HEK293T (cell line): ENCODE results near the gene MRPL27.
A peak's percentile ranks its signal among the peaks of the same experiment; 100 is the strongest.

Source experiments
- CTCF ChIA-PET: fragments of 350-600 bp; formaldehyde crosslinking; extraction: SDS; loops from one replicate; lab custom pipeline; 2021; ENCODE audit warnings: antibody characterized with exemption, inconsistent platforms; lab: Yijun Ruan, JAX
- POLR2A ChIA-PET: fragments of 350-600 bp; formaldehyde crosslinking; extraction: SDS; loops from one replicate; lab custom pipeline; 2020; ENCODE audit warnings: antibody characterized with exemption, inconsistent platforms; lab: Yijun Ruan, JAX
- DNase-seq: peaks from one replicate; pipeline ENCODE4 v3.0.0; 2012; ENCODE audit warnings: mixed read lengths; ENCODE audit errors: extremely low spot score
- ARNT ChIP-seq: fragments of 450-650 bp; IDR thresholded peaks from 2 replicates; pipeline ENCODE4 v1.6.1; 2017; ENCODE audit warnings: mild to moderate bottlenecking
- BHLHE40 ChIP-seq: fragments of 450-650 bp; IDR thresholded peaks from 2 replicates; pipeline ENCODE4 v1.6.1; 2016; ENCODE audit warnings: mild to moderate bottlenecking, moderate library complexity, borderline replicate concordance
- CTBP1 ChIP-seq: fragments of 450-650 bp; IDR thresholded peaks from 2 replicates; pipeline ENCODE4 v1.6.1; 2016; ENCODE audit warnings: borderline replicate concordance
- ELF4 ChIP-seq: fragments of 450-650 bp; IDR thresholded peaks from 2 replicates; pipeline ENCODE4 v1.6.1; 2017; ENCODE audit warnings: antibody characterized with exemption
- FOXA1 ChIP-seq: fragments of 450-650 bp; IDR thresholded peaks from 2 replicates; pipeline ENCODE4 v1.6.1; 2016; ENCODE audit warnings: mild to moderate bottlenecking
- FOXK2 ChIP-seq: fragments of 450-650 bp; IDR thresholded peaks from 2 replicates; pipeline ENCODE4 v1.6.1; 2016; ENCODE audit warnings: mild to moderate bottlenecking
- FOXM1 ChIP-seq: fragments of 450-650 bp; IDR thresholded peaks from 2 replicates; pipeline ENCODE4 v1.6.1; 2017; ENCODE audit warnings: mild to moderate bottlenecking, borderline replicate concordance
- HDGF ChIP-seq: fragments of 450-650 bp; IDR thresholded peaks from 2 replicates; pipeline ENCODE4 v1.6.1; 2017; ENCODE audit warnings: antibody characterized with exemption, borderline replicate concordance
- L3MBTL2 ChIP-seq: fragments of 450-650 bp; conservative IDR thresholded peaks from 2 replicates; pipeline ENCODE4 v1.6.1; 2016; ENCODE audit warnings: mild to moderate bottlenecking
- LEF1 ChIP-seq: fragments of 450-650 bp; IDR thresholded peaks from 2 replicates; pipeline ENCODE4 v1.6.1; 2017; ENCODE audit warnings: mild to moderate bottlenecking, borderline replicate concordance
- NFRKB ChIP-seq: fragments of 450-650 bp; IDR thresholded peaks from 2 replicates; pipeline ENCODE4 v1.6.1; 2016; ENCODE audit warnings: mild to moderate bottlenecking, moderate library complexity
- SP1 ChIP-seq: fragments of 450-650 bp; IDR thresholded peaks from 2 replicates; pipeline ENCODE4 v1.6.1; 2017
- SUZ12 ChIP-seq: fragments of 450-650 bp; IDR thresholded peaks from 2 replicates; pipeline ENCODE4 v1.6.1; 2016; ENCODE audit warnings: mild to moderate bottlenecking
- TARDBP ChIP-seq: fragments of 450-650 bp; IDR thresholded peaks from 2 replicates; pipeline ENCODE4 v1.6.1; 2016
- ZNF384 ChIP-seq: fragments of 450-650 bp; IDR thresholded peaks from 2 replicates; pipeline ENCODE4 v1.6.1; 2016
- TF ChIP-seq, protein P1 (sequence below): fragments of 450-650 bp; IDR thresholded peaks from 2 replicates; pipeline ENCODE4 v1.6.1; 2016

Gene MRPL27

DNA sequence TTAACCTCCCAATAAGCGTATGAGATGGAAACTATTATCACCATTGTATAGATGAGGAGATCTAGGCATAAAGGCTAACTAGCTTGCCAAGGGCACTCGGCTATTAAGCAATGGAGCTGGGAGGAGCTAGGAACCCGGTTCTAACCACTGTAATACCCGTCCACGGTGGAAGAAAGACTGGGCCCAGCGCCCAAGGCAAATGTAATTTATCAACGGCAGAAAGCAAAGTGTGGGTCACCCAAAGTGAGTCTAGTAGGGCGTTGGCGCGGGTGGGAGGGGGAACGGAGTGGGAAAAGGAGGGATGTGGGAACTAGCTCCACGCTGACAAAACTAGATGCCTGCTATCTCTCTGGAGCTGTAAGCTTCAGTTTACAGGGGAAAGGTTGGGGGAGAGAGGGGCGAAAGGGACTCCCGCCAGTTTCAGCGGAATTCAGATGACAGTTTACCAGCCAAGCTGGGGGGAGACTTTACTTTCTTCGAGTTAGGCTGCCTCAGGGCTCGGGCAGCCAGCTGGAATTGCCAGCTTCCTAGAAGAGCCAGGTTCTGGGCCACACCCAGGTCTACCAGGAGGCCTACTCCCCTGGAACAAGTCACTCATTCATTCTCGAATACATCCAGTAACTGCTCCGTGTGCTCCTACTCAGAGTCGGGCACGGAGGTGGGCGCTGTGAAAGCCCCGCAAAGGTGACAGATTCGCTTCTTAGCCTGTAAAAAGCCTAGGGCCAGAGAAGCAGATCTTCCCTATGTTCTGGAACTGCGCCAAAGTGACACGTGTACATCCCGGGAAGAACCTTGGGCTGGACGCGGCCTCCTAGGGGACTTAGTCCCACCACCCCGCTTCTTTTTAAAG is 23.5 kb upstream of the MRPL27 start:
- CTCF ChIA-PET, result interaction anchor here (0.5 to 1.9 kb wide), 23 partner anchors 8 to 482 kb away, joined by 3 to 12 read pairs (median 4); partner anchors contain the start of gene ACSF2
- POLR2A ChIA-PET, result interaction anchor here (0.8 to 4.5 kb wide), 18 partner anchors 8 to 323 kb away, joined by 3 to 41 read pairs (median 8); partner anchors contain the start of genes ACSF2, EME1, LUC7L3 and MRPL27
- DNase-seq, result peak; percentile 44
- TF ChIP-seq BHLHE40, result no peak
- no peak for TF ChIP-seq LEF1
- no peak for TF ChIP-seq FOXA1
- no peak for TF ChIP-seq CTBP1

DNA sequence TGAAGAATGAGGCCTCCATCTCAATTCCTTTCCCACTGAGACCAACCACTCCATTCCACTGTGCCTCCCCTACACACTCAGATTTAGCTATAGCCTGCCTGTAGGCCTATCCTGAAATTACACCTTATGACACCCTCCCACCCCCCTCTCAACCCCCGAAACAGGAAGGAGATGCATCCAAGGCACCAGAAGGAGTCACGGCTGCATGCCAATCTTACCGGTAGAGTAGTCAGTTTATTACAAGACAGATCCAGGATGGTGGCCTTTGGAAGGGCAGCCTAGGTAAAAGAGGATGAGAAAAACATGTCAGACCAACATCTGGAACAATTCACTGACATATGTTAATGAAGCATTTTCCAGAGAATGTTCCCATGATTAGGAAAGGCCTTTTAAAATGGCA is 21.7 kb upstream of the MRPL27 start:
- CTCF ChIA-PET, result no interaction called here
- TF ChIP-seq ARNT, result no peak
- TF ChIP-seq FOXA1, result no peak
- no peak for TF ChIP-seq ELF4
- TF ChIP-seq, protein P1, sequence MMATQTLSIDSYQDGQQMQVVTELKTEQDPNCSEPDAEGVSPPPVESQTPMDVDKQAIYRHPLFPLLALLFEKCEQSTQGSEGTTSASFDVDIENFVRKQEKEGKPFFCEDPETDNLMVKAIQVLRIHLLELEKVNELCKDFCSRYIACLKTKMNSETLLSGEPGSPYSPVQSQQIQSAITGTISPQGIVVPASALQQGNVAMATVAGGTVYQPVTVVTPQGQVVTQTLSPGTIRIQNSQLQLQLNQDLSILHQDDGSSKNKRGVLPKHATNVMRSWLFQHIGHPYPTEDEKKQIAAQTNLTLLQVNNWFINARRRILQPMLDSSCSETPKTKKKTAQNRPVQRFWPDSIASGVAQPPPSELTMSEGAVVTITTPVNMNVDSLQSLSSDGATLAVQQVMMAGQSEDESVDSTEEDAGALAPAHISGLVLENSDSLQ, result no peak
- TF ChIP-seq FOXK2, result no peak
- no peak for TF ChIP-seq L3MBTL2
- TF ChIP-seq CTBP1, result no peak
- TF ChIP-seq LEF1, result no peak
- TF ChIP-seq ZNF384, result no peak
- no peak for TF ChIP-seq NFRKB
- no peak for TF ChIP-seq BHLHE40
- TF ChIP-seq HDGF, result no peak
- no peak for TF ChIP-seq FOXM1
- no peak for TF ChIP-seq SUZ12
- no peak for TF ChIP-seq SP1
- TF ChIP-seq TARDBP, result no peak
- POLR2A ChIA-PET, result no interaction called here
- DNase-seq, result peak; percentile 5

DNA sequence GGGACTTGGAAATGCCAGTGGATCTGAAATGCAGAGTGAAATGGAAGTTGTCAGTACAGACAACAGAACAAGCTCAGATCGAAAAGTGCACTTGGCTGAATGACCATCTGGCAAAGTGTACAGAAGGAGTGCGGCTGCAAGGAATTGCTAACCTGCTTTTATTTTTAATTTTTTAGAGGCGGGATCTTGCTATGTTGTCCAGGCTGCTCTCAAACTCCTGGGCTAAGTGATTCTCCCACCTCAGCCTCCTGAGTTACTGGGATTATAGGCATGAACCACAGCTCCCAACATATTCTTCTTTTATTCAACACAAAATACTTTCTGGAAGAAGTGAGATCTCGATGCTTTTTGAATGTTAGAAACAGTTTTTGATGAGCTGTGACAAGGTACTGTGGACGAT is 20.7 kb upstream of the MRPL27 start:
- POLR2A ChIA-PET, result no interaction called here
- TF ChIP-seq HDGF, result no peak
- TF ChIP-seq CTBP1, result no peak
- no peak for TF ChIP-seq ARNT
- no peak for TF ChIP-seq ZNF384
- TF ChIP-seq FOXA1, result no peak
- no peak for TF ChIP-seq NFRKB
- TF ChIP-seq FOXM1, result no peak
- no peak for TF ChIP-seq LEF1
- no peak for TF ChIP-seq ELF4
- no peak for TF ChIP-seq SP1
- TF ChIP-seq FOXK2, result no peak
- no peak for TF ChIP-seq L3MBTL2
- no peak for TF ChIP-seq SUZ12
- DNase-seq, result no peak
- CTCF ChIA-PET, result no interaction called here

DNA sequence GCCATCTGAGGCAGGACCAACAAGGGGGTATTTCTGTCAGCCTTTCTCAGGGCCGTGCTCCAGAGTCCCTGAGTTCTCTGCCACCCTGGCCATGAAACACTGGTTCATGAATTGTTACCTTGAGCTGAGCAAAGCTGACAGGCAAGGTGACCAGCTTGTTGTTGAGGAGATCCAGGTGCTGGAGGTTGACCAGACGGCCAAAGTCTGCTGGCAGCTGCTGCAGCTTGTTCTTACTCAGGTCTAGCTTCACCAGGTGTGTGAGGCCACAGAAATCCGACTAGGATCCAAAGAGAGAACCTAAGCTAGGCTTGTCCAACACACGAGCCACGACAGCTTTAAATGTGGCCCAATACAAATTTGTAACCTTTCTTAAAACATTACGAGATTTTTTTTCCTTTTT is 19.6 kb upstream of the MRPL27 start:
- ChIA-PET POLR2A (no interaction called here), CTCF (no interaction called here)
- TF ChIP-seq, protein P1, result no peak
- no peak for TF ChIP-seq ELF4
- TF ChIP-seq ZNF384, result no peak
- no peak for TF ChIP-seq FOXK2
- TF ChIP-seq CTBP1, result no peak
- no peak for DNase-seq

DNA sequence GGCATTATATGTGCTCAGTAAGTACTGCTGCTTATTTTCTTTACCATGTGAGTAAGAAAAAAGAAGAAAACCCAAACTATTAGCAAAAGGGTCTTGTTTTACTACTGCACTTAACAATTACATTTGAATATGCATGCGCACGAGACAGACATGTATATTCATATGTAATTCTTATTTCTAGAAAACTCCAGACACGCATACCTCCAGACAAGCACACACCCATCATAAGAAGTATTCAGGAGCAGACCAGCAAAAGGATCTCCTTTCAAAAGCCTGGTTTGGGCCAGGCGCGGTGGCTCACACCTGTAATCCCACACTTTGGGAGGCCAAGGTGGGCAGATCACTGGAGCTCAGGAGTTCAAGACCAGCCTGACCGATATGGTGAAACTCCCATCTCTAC is 16.6 kb upstream of the MRPL27 start:
- POLR2A ChIA-PET, result interaction anchor here (1.0 to 1.3 kb wide), 2 partner anchors 8 to 16 kb away, joined by 3 to 5 read pairs; partner anchors contain the start of gene LRRC59
- TF ChIP-seq NFRKB (no peak), SUZ12 (no peak), FOXK2 (no peak)
- DNase-seq, result no peak
- CTCF ChIA-PET, result interaction anchor here (1.1 kb wide), 1 partner anchor 8 kb away, joined by 9 read pairs; the partner anchor contains the start of gene LRRC59

DNA sequence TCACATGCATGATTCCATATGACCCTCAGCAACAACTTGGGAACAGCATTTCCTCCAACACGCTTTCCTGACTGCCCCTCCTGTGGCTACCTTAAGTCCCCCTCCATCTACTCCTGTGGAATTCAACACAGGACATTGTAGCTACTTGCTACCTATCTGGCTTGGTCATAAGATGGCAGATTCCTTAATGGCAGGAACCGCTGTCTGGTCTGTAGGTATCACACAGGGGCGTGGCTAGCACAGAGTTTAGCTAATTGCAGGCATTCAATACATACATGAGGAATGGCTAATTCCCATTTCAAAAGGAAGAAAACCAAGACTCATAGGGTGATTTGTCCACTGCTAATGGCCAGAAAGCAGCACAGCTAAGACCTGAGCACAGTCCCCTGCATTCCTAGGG is 15.7 kb upstream of the MRPL27 start:
- CTCF ChIA-PET, result interaction anchor here (1.1 kb wide), 1 partner anchor 9 kb away, joined by 9 read pairs; the partner anchor contains the start of gene LRRC59
- no peak for TF ChIP-seq FOXK2
- TF ChIP-seq ARNT, result no peak
- no peak for TF ChIP-seq FOXA1
- TF ChIP-seq SP1, result no peak
- TF ChIP-seq SUZ12, result no peak
- TF ChIP-seq LEF1, result no peak
- TF ChIP-seq FOXM1, result no peak
- TF ChIP-seq NFRKB, result no peak
- no peak for TF ChIP-seq HDGF
- TF ChIP-seq BHLHE40, result no peak
- no peak for TF ChIP-seq TARDBP
- no peak for TF ChIP-seq ZNF384
- no peak for DNase-seq
- POLR2A ChIA-PET, result interaction anchor here (1.0 to 1.3 kb wide), 2 partner anchors 8 to 15 kb away, joined by 3 to 5 read pairs; partner anchors contain the start of gene LRRC59

DNA sequence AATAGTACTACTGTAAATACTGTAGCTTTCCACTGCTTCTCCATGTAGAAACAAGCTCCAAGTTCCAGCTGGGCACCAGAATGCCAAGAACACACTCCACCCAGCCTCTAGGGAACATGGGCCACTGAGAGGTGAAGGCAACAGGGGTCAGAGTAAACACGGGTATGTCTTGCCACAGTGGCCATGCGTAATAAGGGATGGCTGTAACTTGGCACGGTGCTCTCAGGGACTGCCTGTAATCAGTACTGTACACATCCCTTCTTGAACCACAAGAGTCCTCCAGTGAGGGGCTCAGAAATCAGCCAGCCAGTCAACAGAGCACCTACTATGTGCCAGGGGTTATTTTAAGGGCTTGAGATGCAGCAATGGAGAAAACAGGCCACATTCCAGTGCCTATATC is 13.5 kb upstream of the MRPL27 start:
- ChIA-PET POLR2A (interaction anchor here (4.3 kb wide), 1 partner anchor 11 kb away, joined by 24 read pairs; the partner anchor contains the start of gene LRRC59), CTCF (no interaction called here)
- DNase-seq, result no peak
- TF ChIP-seq L3MBTL2, result no peak
- TF ChIP-seq ARNT, result no peak
